ENCODE results near the gene OR13C9.
"Not testable (repeated sequence)": the region's sequence is repeated elsewhere in the genome, so short reads cannot be mapped to it uniquely, and the experiment has no call there.

OR13C9 gene

GRCh38 chr9:104618104-104618503, at the start of gene OR13C9:
Gene OR13C9 (minus strand): TSS chr9:104618204. CDS start chr9:104618204, 0 bp downstream.
- no peak for DNase-seq (ENCODE audit: low spot score)
- in situ Hi-C loops (cut with MboI; ENCODE audit: low sequenced_read_pairs, unreplicated experiment) = no loop called here
- no peak for TF ChIP-seq CTCF (IDR thresholded peaks at IDR 0.05; ENCODE audit: borderline replicate concordance, control extremely low read depth, extremely low read depth, insufficient read depth, missing control alignments)

- DNase-seq (ENCODE audit: low spot score) = no peak
- no peak for TF ChIP-seq CTCF (IDR thresholded peaks at IDR 0.05; ENCODE audit: borderline replicate concordance, control extremely low read depth, extremely low read depth, insufficient read depth, missing control alignments)
- in situ Hi-C loops (cut with MboI; ENCODE audit: low sequenced_read_pairs, unreplicated experiment) = no loop called here
Observed at GRCh38 chr9:104658496-104659195, 40.6 kb upstream of the OR13C9 start.

- no peak for DNase-seq (ENCODE audit: low spot score)
- no peak for TF ChIP-seq CTCF (IDR thresholded peaks at IDR 0.05; ENCODE audit: borderline replicate concordance, control extremely low read depth, extremely low read depth, insufficient read depth, missing control alignments)
- in situ Hi-C loops (cut with MboI; ENCODE audit: low sequenced_read_pairs, unreplicated experiment) = no loop called here
Observed at GRCh38 chr9:104635456-104635855, 17.5 kb upstream of the OR13C9 start.

- TF ChIP-seq CTCF (IDR thresholded peaks at IDR 0.05; ENCODE audit: borderline replicate concordance, control extremely low read depth, extremely low read depth, insufficient read depth, missing control alignments) = no peak
- in situ Hi-C loops (cut with MboI; ENCODE audit: low sequenced_read_pairs, unreplicated experiment) = no loop called here
- DNase-seq (ENCODE audit: low spot score) = no peak
Observed at GRCh38 chr9:104633976-104634520, 16.0 kb upstream of the OR13C9 start.

GRCh38 chr9:104625964-104626363, 8.0 kb upstream of the OR13C9 start:
- DNase-seq (ENCODE audit: low spot score); in situ Hi-C loops (cut with MboI; ENCODE audit: low sequenced_read_pairs, unreplicated experiment): not testable (repeated sequence)

GRCh38 chr9:104617418-104617817, 586 bp downstream of the OR13C9 start:
- no peak for DNase-seq (ENCODE audit: low spot score)
- no peak for TF ChIP-seq CTCF (IDR thresholded peaks at IDR 0.05; ENCODE audit: borderline replicate concordance, control extremely low read depth, extremely low read depth, insufficient read depth, missing control alignments)
- in situ Hi-C loops (cut with MboI; ENCODE audit: low sequenced_read_pairs, unreplicated experiment) = no loop called here

- in situ Hi-C loops (cut with MboI; ENCODE audit: low sequenced_read_pairs, unreplicated experiment) = no loop called here
- TF ChIP-seq CTCF (IDR thresholded peaks at IDR 0.05; ENCODE audit: borderline replicate concordance, control extremely low read depth, extremely low read depth, insufficient read depth, missing control alignments) = no peak
- DNase-seq (ENCODE audit: low spot score) = no peak
Observed at GRCh38 chr9:104611213-104611612, 6.8 kb downstream of the OR13C9 start.
